ENCODE data around the gene TBC1D19.

The TBC1D19 gene

DNA sequence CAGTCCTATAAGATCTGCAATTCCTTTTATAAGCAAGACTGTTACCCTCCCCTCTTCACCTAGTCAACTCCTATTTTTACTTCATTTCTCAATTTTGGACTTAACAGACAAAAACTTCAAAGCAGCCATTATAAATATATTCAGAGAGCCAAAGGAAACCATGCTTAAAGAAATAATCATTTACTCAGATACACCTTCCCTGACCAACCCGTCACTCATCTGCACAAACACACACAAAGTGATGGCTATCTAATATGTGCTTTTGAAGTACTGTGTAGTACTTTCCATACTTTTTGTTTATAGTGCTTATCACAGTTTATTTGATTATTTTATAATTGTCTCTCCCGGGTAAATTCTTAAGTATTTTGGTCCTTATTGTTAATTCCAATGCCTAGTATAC lies 117.2 kb downstream of the TBC1D19 start:
- no peaks in the 10 kb centered on the region for H3K9me3 ChIP-seq (ENCODE audit: control insufficient read depth, low read length)
- H3K36me3 ChIP-seq (ENCODE audit: control insufficient read depth, insufficient read depth, low read length): no peaks in the 10 kb centered on the region
- no peak overlapping the region for H3K27ac ChIP-seq (ENCODE audit: insufficient read depth, low read length, poor library complexity, severe bottlenecking)
- H3K4me1 ChIP-seq (ENCODE audit: control insufficient read depth, insufficient read depth, low read length, poor library complexity, severe bottlenecking): no peaks in the 10 kb centered on the region
- no peaks in the 10 kb centered on the region for H3K27me3 ChIP-seq (replicated peaks; ENCODE audit: control insufficient read depth, insufficient read depth, low read length, poor library complexity, severe bottlenecking)
- no peak for DNase-seq
- no peak overlapping the region for H3K4me3 ChIP-seq (ENCODE audit: insufficient read depth, low read depth, low read length, poor library complexity, severe bottlenecking)

DNA sequence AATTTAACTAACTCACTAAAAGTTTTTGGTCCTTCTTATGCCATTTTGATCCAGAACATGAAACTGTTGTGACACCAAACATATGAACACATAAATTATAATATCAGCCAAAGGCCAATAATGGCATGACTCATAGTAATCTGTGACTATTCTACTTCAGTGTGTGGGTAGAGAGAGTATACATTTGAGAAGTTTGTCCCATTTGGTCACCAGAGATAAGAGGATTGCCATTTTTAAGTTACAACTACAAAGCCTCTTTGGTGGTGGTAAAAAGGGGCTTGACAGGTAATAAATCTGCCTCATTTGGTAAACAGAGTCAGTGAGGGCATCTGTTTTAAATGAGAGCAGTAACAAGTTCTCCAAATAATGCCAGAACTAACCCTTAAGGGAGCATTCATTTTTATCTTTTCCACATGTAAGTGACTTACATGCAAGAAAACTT lies 117.9 kb downstream of the TBC1D19 start:
- Histone ChIP-seq H3K9me3 (ENCODE audit: control insufficient read depth, low read length) (no peaks in the 10 kb centered on the region), H3K27me3 (replicated peaks; ENCODE audit: control insufficient read depth, insufficient read depth, low read length, poor library complexity, severe bottlenecking) (no peaks in the 10 kb centered on the region), H3K36me3 (ENCODE audit: control insufficient read depth, insufficient read depth, low read length) (no peaks in the 10 kb centered on the region), H3K4me3 (ENCODE audit: insufficient read depth, low read depth, low read length, poor library complexity, severe bottlenecking) (no peak overlapping the region), H3K27ac (ENCODE audit: insufficient read depth, low read length, poor library complexity, severe bottlenecking) (no peak overlapping the region), H3K4me1 (ENCODE audit: control insufficient read depth, insufficient read depth, low read length, poor library complexity, severe bottlenecking) (no peaks in the 10 kb centered on the region)
- no peak for DNase-seq

DNA sequence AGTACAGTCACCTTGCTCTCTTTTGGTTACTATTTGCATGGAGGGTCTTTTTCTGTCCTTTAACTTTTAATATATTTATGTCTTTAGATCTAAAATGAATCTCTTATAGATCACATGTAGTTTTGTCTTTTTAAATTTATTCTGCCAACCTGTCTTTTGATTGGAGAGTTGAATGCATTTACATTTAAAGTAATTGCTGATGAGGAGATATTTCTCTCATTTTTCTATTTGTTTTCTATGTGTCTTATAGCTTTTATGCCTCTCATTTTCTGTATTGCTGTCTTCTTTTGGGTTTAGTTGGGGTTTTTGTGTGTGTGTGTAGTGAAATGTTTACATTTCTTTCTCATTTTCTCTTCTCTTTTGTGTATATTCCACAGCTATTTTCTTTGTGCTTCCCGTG lies 123.5 kb downstream of the TBC1D19 start:
- Histone ChIP-seq H3K4me3 (ENCODE audit: insufficient read depth, low read depth, low read length, poor library complexity, severe bottlenecking) (no peak overlapping the region), H3K9me3 (ENCODE audit: control insufficient read depth, low read length) (no peaks in the 10 kb centered on the region), H3K36me3 (ENCODE audit: control insufficient read depth, insufficient read depth, low read length) (no peaks in the 10 kb centered on the region), H3K4me1 (ENCODE audit: control insufficient read depth, insufficient read depth, low read length, poor library complexity, severe bottlenecking) (no peaks in the 10 kb centered on the region), H3K27me3 (replicated peaks; ENCODE audit: control insufficient read depth, insufficient read depth, low read length, poor library complexity, severe bottlenecking) (no peaks in the 10 kb centered on the region), H3K27ac (ENCODE audit: insufficient read depth, low read length, poor library complexity, severe bottlenecking) (no peak overlapping the region)
- DNase-seq: no peak

DNA sequence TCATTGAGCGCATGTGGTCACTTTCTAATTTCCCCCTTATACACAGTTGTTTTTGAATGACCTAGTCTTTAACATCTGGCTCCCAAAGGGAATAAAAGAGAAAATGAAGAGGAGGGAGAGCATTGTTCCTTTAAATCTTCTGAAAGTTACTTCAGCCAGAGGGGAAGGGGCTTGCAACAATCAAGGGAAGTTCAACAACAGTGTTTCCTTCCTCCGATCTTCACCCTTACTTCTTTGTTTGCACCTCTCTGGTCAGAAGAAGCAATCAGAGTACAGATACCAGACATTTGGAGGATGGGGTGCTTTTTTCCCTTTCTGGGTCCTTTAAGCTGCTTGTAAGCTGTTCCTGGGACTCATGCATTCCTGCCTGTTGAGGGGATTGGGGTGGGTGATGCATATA lies 125.4 kb downstream of the TBC1D19 start:
- no peak for DNase-seq
- no peaks in the 10 kb centered on the region for H3K9me3 ChIP-seq (ENCODE audit: control insufficient read depth, low read length)
- no peak overlapping the region for H3K27ac ChIP-seq (ENCODE audit: insufficient read depth, low read length, poor library complexity, severe bottlenecking)
- H3K27me3 ChIP-seq (replicated peaks; ENCODE audit: control insufficient read depth, insufficient read depth, low read length, poor library complexity, severe bottlenecking): no peaks in the 10 kb centered on the region
- H3K4me1 ChIP-seq (ENCODE audit: control insufficient read depth, insufficient read depth, low read length, poor library complexity, severe bottlenecking): no peaks in the 10 kb centered on the region
- no peak overlapping the region for H3K4me3 ChIP-seq (ENCODE audit: insufficient read depth, low read depth, low read length, poor library complexity, severe bottlenecking)
- H3K36me3 ChIP-seq (ENCODE audit: control insufficient read depth, insufficient read depth, low read length): no peaks in the 10 kb centered on the region

DNA sequence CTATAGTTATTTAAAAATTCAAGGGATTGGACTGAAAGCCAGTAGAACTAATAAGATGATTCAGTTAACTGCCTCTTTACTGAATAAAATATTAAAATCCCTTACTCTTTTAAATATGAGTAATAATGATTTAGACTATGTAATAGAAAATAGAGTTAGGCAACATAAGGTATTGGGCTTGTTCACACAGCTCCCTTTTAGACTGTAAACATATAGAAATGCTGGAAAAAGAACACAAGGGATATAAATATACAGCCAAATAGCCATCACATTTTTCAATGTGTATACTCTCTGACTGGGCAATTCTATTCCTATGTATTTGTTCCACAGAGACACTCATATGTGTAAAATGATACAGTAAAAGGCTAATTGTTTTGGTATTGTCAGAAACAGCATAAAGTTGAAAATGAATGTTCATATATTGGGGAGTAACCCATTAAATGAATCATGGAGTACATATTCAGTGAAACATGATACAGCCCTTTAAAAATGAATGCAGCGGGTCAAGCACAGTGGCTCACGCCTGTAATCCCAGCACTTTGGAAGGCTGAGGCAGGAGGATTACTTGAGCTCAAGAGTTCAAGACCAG lies 129.8 kb downstream of the TBC1D19 start:
- no peak overlapping the region for H3K27ac ChIP-seq (ENCODE audit: insufficient read depth, low read length, poor library complexity, severe bottlenecking)
- H3K4me3 ChIP-seq (ENCODE audit: insufficient read depth, low read depth, low read length, poor library complexity, severe bottlenecking): no peak overlapping the region
- H3K27me3 ChIP-seq (replicated peaks; ENCODE audit: control insufficient read depth, insufficient read depth, low read length, poor library complexity, severe bottlenecking): no peaks in the 10 kb centered on the region

DNA sequence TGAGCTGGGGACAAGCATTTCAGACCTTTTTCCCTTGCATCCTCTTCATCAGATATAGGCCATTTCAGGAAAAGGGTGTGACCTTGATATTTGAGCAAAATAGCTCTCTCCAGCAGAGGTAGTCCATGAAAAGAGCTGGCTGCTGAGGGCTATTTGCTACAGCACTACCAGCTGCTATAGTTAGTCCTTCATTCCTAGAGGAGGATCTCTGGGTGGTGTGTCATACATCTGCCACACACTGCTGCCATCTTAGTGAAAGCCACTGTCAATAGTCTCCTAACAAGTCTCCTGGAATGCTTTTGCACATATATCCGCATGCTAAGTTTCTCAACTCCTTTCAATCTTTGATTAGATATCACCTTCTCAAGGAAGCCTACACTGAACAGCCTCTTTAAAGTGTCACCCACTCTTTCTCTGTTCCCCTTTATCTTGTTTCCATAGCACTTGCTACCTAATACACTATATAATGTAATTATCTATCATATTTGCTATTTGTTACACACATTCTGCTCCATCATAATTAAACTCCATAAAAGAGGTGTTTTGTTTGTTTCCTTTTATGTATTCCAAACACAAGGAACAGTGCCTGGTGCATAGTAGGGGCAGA lies 131.9 kb downstream of the TBC1D19 start:
- H3K4me1 ChIP-seq (ENCODE audit: control insufficient read depth, insufficient read depth, low read length, poor library complexity, severe bottlenecking): no peaks in the 10 kb centered on the region
- H3K9me3 ChIP-seq (ENCODE audit: control insufficient read depth, low read length): no peaks in the 10 kb centered on the region
- no peak overlapping the region for H3K4me3 ChIP-seq (ENCODE audit: insufficient read depth, low read depth, low read length, poor library complexity, severe bottlenecking)
- no peaks in the 10 kb centered on the region for H3K36me3 ChIP-seq (ENCODE audit: control insufficient read depth, insufficient read depth, low read length)
- H3K27me3 ChIP-seq (replicated peaks; ENCODE audit: control insufficient read depth, insufficient read depth, low read length, poor library complexity, severe bottlenecking): no peaks in the 10 kb centered on the region
- H3K27ac ChIP-seq (ENCODE audit: insufficient read depth, low read length, poor library complexity, severe bottlenecking): no peak overlapping the region
- no peak for DNase-seq

More for the DNA sequence above, 129.8 kb downstream of the TBC1D19 start:
- H3K9me3 ChIP-seq (ENCODE audit: control insufficient read depth, low read length): no peaks in the 10 kb centered on the region
- H3K36me3 ChIP-seq (ENCODE audit: control insufficient read depth, insufficient read depth, low read length): no peaks in the 10 kb centered on the region
- H3K4me1 ChIP-seq (ENCODE audit: control insufficient read depth, insufficient read depth, low read length, poor library complexity, severe bottlenecking): no peaks in the 10 kb centered on the region
- DNase-seq: no peak

GRCh38 chr4:26717332-26717731 lies 133.4 kb downstream of the TBC1D19 start:
- Histone ChIP-seq H3K4me1 (ENCODE audit: control insufficient read depth, insufficient read depth, low read length, poor library complexity, severe bottlenecking) (no peaks in the 10 kb centered on the region), H3K27ac (ENCODE audit: insufficient read depth, low read length, poor library complexity, severe bottlenecking) (no peak overlapping the region), H3K9me3 (ENCODE audit: control insufficient read depth, low read length) (no peaks in the 10 kb centered on the region), H3K36me3 (ENCODE audit: control insufficient read depth, insufficient read depth, low read length) (no peaks in the 10 kb centered on the region), H3K4me3 (ENCODE audit: insufficient read depth, low read depth, low read length, poor library complexity, severe bottlenecking) (no peak overlapping the region), H3K27me3 (replicated peaks; ENCODE audit: control insufficient read depth, insufficient read depth, low read length, poor library complexity, severe bottlenecking) (no peaks in the 10 kb centered on the region)
- no peak for DNase-seq

DNA sequence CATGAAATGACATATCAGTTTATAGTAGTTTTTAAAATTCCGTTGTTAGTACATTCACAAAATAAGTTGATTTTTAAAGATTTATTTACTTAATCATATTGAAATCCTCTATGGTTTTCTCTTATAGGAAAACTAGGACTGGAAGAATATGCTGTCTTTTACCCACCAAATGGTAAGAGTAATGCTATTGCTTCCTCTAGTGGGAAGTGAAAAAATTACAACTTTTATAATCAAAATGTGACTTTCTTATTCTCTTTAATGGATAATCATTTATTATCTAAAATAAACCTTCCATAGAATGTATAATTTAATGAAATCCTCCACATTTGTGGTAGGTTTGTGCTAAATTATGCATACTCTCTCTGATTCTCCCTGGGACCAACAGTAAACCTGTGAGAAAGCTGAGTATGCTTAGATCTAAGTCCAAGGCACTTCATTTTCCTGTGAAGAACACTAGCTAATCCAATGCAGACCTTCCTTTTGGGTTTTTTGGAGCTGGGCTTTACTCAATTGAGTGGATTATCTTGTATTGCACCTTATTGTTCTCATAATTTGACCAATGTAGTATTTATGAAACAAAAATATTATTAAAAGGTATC lies 136.2 kb downstream of the TBC1D19 start:
- H3K4me3 ChIP-seq (ENCODE audit: insufficient read depth, low read depth, low read length, poor library complexity, severe bottlenecking): no peak overlapping the region
- H3K27me3 ChIP-seq (replicated peaks; ENCODE audit: control insufficient read depth, insufficient read depth, low read length, poor library complexity, severe bottlenecking): no peaks in the 10 kb centered on the region
- H3K27ac ChIP-seq (ENCODE audit: insufficient read depth, low read length, poor library complexity, severe bottlenecking): no peak overlapping the region
- no peaks in the 10 kb centered on the region for H3K4me1 ChIP-seq (ENCODE audit: control insufficient read depth, insufficient read depth, low read length, poor library complexity, severe bottlenecking)
- DNase-seq: no peak
- no peaks in the 10 kb centered on the region for H3K9me3 ChIP-seq (ENCODE audit: control insufficient read depth, low read length)
- H3K36me3 ChIP-seq (ENCODE audit: control insufficient read depth, insufficient read depth, low read length): no peaks in the 10 kb centered on the region

- no peak overlapping the region for H3K27ac ChIP-seq (ENCODE audit: insufficient read depth, low read length, poor library complexity, severe bottlenecking)
- H3K4me1 ChIP-seq (ENCODE audit: control insufficient read depth, insufficient read depth, low read length, poor library complexity, severe bottlenecking): no peaks in the 10 kb centered on the region
- no peaks in the 10 kb centered on the region for H3K27me3 ChIP-seq (replicated peaks; ENCODE audit: control insufficient read depth, insufficient read depth, low read length, poor library complexity, severe bottlenecking)
- H3K9me3 ChIP-seq (ENCODE audit: control insufficient read depth, low read length): no peaks in the 10 kb centered on the region
- no peak for DNase-seq
- H3K36me3 ChIP-seq (ENCODE audit: control insufficient read depth, insufficient read depth, low read length): no peaks in the 10 kb centered on the region
- H3K4me3 ChIP-seq (ENCODE audit: insufficient read depth, low read depth, low read length, poor library complexity, severe bottlenecking): no peak overlapping the region
Observed at GRCh38 chr4:26721685-26722084, 137.8 kb downstream of the TBC1D19 start.

DNA sequence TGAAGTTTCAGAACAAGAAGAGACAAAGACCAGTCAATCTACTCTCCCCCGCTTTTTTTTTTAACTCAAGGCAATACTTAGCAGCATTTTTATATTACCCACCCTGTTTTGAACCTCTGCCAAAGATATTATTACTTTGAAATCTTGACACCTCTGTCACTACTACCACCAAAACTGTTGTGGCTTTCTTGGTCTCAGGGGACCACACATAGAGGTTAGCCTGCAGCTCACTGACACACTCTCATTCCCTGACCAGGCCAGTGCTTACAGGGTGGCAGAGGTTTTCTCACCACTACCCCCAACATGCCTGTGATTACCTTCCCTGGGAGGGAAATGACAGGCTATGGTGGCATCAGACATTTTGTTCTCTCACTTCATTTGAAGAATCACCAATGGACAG lies 139.3 kb downstream of the TBC1D19 start:
- H3K27ac ChIP-seq (ENCODE audit: insufficient read depth, low read length, poor library complexity, severe bottlenecking): no peak overlapping the region
- H3K4me3 ChIP-seq (ENCODE audit: insufficient read depth, low read depth, low read length, poor library complexity, severe bottlenecking): no peak overlapping the region
- H3K36me3 ChIP-seq (ENCODE audit: control insufficient read depth, insufficient read depth, low read length): no peaks in the 10 kb centered on the region
- H3K4me1 ChIP-seq (ENCODE audit: control insufficient read depth, insufficient read depth, low read length, poor library complexity, severe bottlenecking): no peaks in the 10 kb centered on the region
- DNase-seq: no peak
- H3K9me3 ChIP-seq (ENCODE audit: control insufficient read depth, low read length): no peaks in the 10 kb centered on the region
- H3K27me3 ChIP-seq (replicated peaks; ENCODE audit: control insufficient read depth, insufficient read depth, low read length, poor library complexity, severe bottlenecking): no peaks in the 10 kb centered on the region

Measured in effector memory CD4-positive, alpha-beta T cell (primary cell).